Central memory CD4-positive, alpha-beta T cell (primary cell): ENCODE measurements around the gene BRI3.

Experiments
- DNase-seq: peaks from one replicate; pipeline ENCODE4 v3.0.0; 2022
- total RNA-seq, 3 experiments: gene quantifications; one replicate each; lab custom pipeline; 2026; lab: John Stamatoyannopoulos, UW

The BRI3 gene
- 17.3 to 23.1 (median 18.9) reads per million in 3 experiments for total RNA-seq

GRCh38 chr7:98280791-98281756, at the start of gene BRI3:
BRI3 (plus strand) TSS chr7:98281686; CDS start chr7:98281796, 110 bp downstream.
- peak; percentile 81 for DNase-seq

GRCh38 chr7:98232263-98232585, 49.3 kb upstream of the BRI3 start:
- DNase-seq: no peak

- no peak for DNase-seq
These were observed 48.7 kb upstream of the BRI3 start for GRCh38 chr7:98232799-98233198.

GRCh38 chr7:98233219-98234070, 48.0 kb upstream of the BRI3 start:
- DNase-seq: no peak

GRCh38 chr7:98234429-98235147, 46.9 kb upstream of the BRI3 start:
- DNase-seq: no peak

GRCh38 chr7:98235901-98236300, 45.6 kb upstream of the BRI3 start:
- no peak for DNase-seq

- no peak for DNase-seq
These were observed 44.9 kb upstream of the BRI3 start for GRCh38 chr7:98236355-98237185.

GRCh38 chr7:98238076-98238475, 43.4 kb upstream of the BRI3 start:
- DNase-seq: no peak

- DNase-seq: no peak
These were observed 42.5 kb upstream of the BRI3 start for GRCh38 chr7:98238976-98239375.

GRCh38 chr7:98240961-98241673, 40.4 kb upstream of the BRI3 start:
- no peak for DNase-seq

GRCh38 chr7:98241674-98242241, 39.7 kb upstream of the BRI3 start:
- DNase-seq: no peak

GRCh38 chr7:98242342-98242741, 39.1 kb upstream of the BRI3 start:
- no peak for DNase-seq

GRCh38 chr7:98242934-98243333, 38.6 kb upstream of the BRI3 start:
- DNase-seq: no peak

- no peak for DNase-seq
These were observed 36.6 kb upstream of the BRI3 start for GRCh38 chr7:98244871-98245270.

GRCh38 chr7:98248156-98248555, 33.3 kb upstream of the BRI3 start:
- DNase-seq: no peak

GRCh38 chr7:98249106-98249505, 32.4 kb upstream of the BRI3 start:
- DNase-seq: no peak

- DNase-seq: peak; percentile 59
These were observed 30.7 kb upstream of the BRI3 start for GRCh38 chr7:98250789-98251188.

GRCh38 chr7:98251231-98251600, 30.3 kb upstream of the BRI3 start:
- DNase-seq: peak; percentile 80

- peak; percentile 86 for DNase-seq
These were observed 29.7 kb upstream of the BRI3 start, which contains the start of gene TECPR1 for GRCh38 chr7:98251601-98252424. TECPR1 (minus strand) TSS chr7:98252232; CDS start chr7:98246146, 6,086 bp downstream.
